ENCODE data around the gene BSDC1. TPM values are rescaled to one million over a fixed set of nuclear protein-coding genes. Genes with fewer than 3 reads are reported as not detected.

BSDC1 gene
- total and polyA plus RNA-seq, 2 of the 13 experiments (the other 11 are each of a cell fraction or from before 2014, with no cell fraction given) = 40.3 to 64.2 TPM

- no peak for ATAC-seq
- in situ Hi-C loops (cut with HindIII; ENCODE audit: extremely low pct_ligation_motif_present, low pct_unique_long_range_greater_than_20kb) = no loop called here
- TF ChIP-seq ZNF816 (CRISPR knock-in tag; IDR thresholded peaks at IDR 0.05; ENCODE audit: borderline replicate concordance) = no peak
- TF ChIP-seq TERF1 (CRISPR knock-in tag; IDR thresholded peaks at IDR 0.05) = no peak
- no peak for TF ChIP-seq MYC (CRISPR knock-in tag; IDR thresholded peaks at IDR 0.05; ENCODE audit: borderline replicate concordance)
- no peak for TF ChIP-seq ZNF30 (CRISPR knock-in tag; IDR thresholded peaks at IDR 0.05)
- TF ChIP-seq HNRNPLL (IDR thresholded peaks at IDR 0.05; ENCODE audit: low read depth, low read length, poor library complexity, severe bottlenecking) = no peak
- no peak for TF ChIP-seq ZNF646 (CRISPR knock-in tag; IDR thresholded peaks at IDR 0.05)
- no peak for TF ChIP-seq SCMH1 (CRISPR knock-in tag; IDR thresholded peaks at IDR 0.05; ENCODE audit: borderline replicate concordance)
- TF ChIP-seq, protein P1, sequence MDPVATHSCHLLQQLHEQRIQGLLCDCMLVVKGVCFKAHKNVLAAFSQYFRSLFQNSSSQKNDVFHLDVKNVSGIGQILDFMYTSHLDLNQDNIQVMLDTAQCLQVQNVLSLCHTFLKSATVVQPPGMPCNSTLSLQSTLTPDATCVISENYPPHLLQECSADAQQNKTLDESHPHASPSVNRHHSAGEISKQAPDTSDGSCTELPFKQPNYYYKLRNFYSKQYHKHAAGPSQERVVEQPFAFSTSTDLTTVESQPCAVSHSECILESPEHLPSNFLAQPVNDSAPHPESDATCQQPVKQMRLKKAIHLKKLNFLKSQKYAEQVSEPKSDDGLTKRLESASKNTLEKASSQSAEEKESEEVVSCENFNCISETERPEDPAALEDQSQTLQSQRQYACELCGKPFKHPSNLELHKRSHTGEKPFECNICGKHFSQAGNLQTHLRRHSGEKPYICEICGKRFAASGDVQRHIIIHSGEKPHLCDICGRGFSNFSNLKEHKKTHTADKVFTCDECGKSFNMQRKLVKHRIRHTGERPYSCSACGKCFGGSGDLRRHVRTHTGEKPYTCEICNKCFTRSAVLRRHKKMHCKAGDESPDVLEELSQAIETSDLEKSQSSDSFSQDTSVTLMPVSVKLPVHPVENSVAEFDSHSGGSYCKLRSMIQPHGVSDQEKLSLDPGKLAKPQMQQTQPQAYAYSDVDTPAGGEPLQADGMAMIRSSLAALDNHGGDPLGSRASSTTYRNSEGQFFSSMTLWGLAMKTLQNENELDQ (CRISPR knock-in tag; IDR thresholded peaks at IDR 0.05; ENCODE audit: borderline replicate concordance) = no peak
- TF ChIP-seq ZNF75D (CRISPR knock-in tag; IDR thresholded peaks at IDR 0.05; ENCODE audit: borderline replicate concordance) = no peak
- TF ChIP-seq ZNF709 (CRISPR knock-in tag; IDR thresholded peaks at IDR 0.05) = no peak
- TF ChIP-seq TFDP2 (CRISPR knock-in tag; IDR thresholded peaks at IDR 0.05) = no peak
- TF ChIP-seq ZNF264 (CRISPR knock-in tag; IDR thresholded peaks at IDR 0.05) = no peak
Observed at GRCh38 chr1:32380057-32380456, 14.2 kb downstream of the BSDC1 start.

More at GRCh38 chr1:32380057-32380456, 14.2 kb downstream of the BSDC1 start:
- H3K4me1 ChIP-seq (ENCODE audit: insufficient read depth, low read length) = no peaks in the 10 kb centered on the region
- DNase-seq (ENCODE audit: low spot score) = no peak
- WGBS (ENCODE audit: low lambda C conversion rate) = 96% methylated on average over 9 of the region's 9 CpGs
- no peak overlapping the region for H3K27ac ChIP-seq (ENCODE audit: extremely low read length, insufficient read depth, low read length)
- ChIA-PET CTCF (ENCODE audit: low intra/inter-chr PET ratio, low total read pairs) (no interaction called here), POLR2A (interaction anchor here (0.9 kb wide), 1 partner anchor 44 kb away, joined by 3 read pairs; the partner anchor contains the start of gene MARCKSL1)
- H2AFZ ChIP-seq (ENCODE audit: low read length) = no peak overlapping the region
- no peak for FAIRE-seq
- no peak overlapping the region for H3K9ac ChIP-seq (ENCODE audit: insufficient read depth, low read depth, low read length)
- no peaks in the 10 kb centered on the region for H3K79me2 ChIP-seq (ENCODE audit: insufficient read depth, low read length)
- no TSS peak for BruUV-seq (replicated peaks)
- H3K27me3 ChIP-seq (ENCODE audit: control insufficient read depth in 1 of 2, insufficient read depth in 2 of 2, low read length in 2 of 2) = no peaks in the 10 kb centered on the region
- H4K20me1 ChIP-seq (ENCODE audit: insufficient read depth, low read length) = no peaks in the 10 kb centered on the region; the same call in 1 of the 2 replicates
- no peak overlapping the region for H3K4me3 ChIP-seq (replicated peaks in 1 of 3; ENCODE audit: insufficient read depth in 1 of 3, low read depth in 2 of 3, low read length in 3 of 3)
- H3K36me3 ChIP-seq (replicated peaks in 1 of 2; ENCODE audit: control insufficient read depth in 1 of 2, insufficient read depth in 2 of 2, low read length in 2 of 2) = peaks cover 53 to 97% of the 10 kb centered on the region in 2 experiments
- intact Hi-C loops (cut with micrococcal nuclease; ENCODE audit: unreplicated experiment) = no loop called here
- H3K9me3 ChIP-seq (ENCODE audit: low read length) = no peaks in the 10 kb centered on the region
- no peak overlapping the region for H3K4me2 ChIP-seq (ENCODE audit: low read depth, low read length)

Data from HepG2 (cell line).